SK-N-SH treated with all-trans-retinoic acid at 6 μM for 48 hours (cell line): ENCODE data around the gene OR8J1.
"Not testable (repeated sequence)": the region's sequence is repeated elsewhere in the genome, so short reads cannot be mapped to it uniquely, and the experiment has no call there.

ENCODE experiments used
- ATAC-seq: fragments of 200-7000 bp; cut with Tn5 transposase; 3 replicates; pipeline ENCODE4 v1.9.1; 2020; ENCODE audit warnings: mild to moderate bottlenecking, moderate library complexity
- ARNTL ChIP-seq: fragments of 450-650 bp; formaldehyde crosslinking; IDR thresholded peaks from 2 replicates; pipeline ENCODE4 v1.5.0; 2020; ENCODE audit warnings: low read depth, mild to moderate bottlenecking, moderate library complexity, borderline replicate concordance
- BACH2 ChIP-seq: fragments of 250-450 bp; sonication (Bioruptor Pico); IDR thresholded peaks from 2 replicates; pipeline ENCODE4 v1.9.0; 2021; ENCODE audit warnings: mild to moderate bottlenecking, borderline replicate concordance
- CREB5 ChIP-seq: fragments of 250-450 bp; sonication (Bioruptor Pico); IDR thresholded peaks from 2 replicates; pipeline ENCODE4 v1.5.1; 2020; ENCODE audit warnings: low read depth, mild to moderate bottlenecking, moderate library complexity
- CSRNP3 ChIP-seq: fragments of 250-450 bp; sonication (Bioruptor Pico); IDR thresholded peaks from 2 replicates; pipeline ENCODE4 v1.5.1; 2021; ENCODE audit warnings: mild to moderate bottlenecking, moderate library complexity
- GLIS3 ChIP-seq: fragments of 250-450 bp; sonication (Bioruptor Pico); IDR thresholded peaks from 2 replicates; pipeline ENCODE4 v1.5.0; 2020; ENCODE audit warnings: mild to moderate bottlenecking, moderate library complexity
- ISL1 ChIP-seq: fragments of 250-450 bp; sonication (Bioruptor Pico); IDR thresholded peaks from 2 replicates; pipeline ENCODE4 v2.1.2; 2022; ENCODE audit warnings: mild to moderate bottlenecking, moderate library complexity
- OSR1 ChIP-seq: fragments of 250-450 bp; sonication (Bioruptor Pico); IDR thresholded peaks from 2 replicates; pipeline ENCODE4 v1.8.0; 2022; ENCODE audit warnings: moderate library complexity, mild to moderate bottlenecking, inconsistent platforms
- PATZ1 ChIP-seq: fragments of 250-450 bp; sonication (Bioruptor Pico); IDR thresholded peaks from 2 replicates; pipeline ENCODE4 v1.8.0; 2020; ENCODE audit warnings: mild to moderate bottlenecking, moderate library complexity, borderline replicate concordance
- POU6F1 ChIP-seq: fragments of 250-450 bp; sonication (Bioruptor Pico); IDR thresholded peaks from 2 replicates; pipeline ENCODE4 v1.8.0; 2021; ENCODE audit warnings: low read depth, mild to moderate bottlenecking, moderate library complexity, borderline replicate concordance
- RARB ChIP-seq: fragments of 250-450 bp; sonication (Bioruptor Pico); IDR thresholded peaks from 2 replicates; pipeline ENCODE4 v1.8.0; 2021; ENCODE audit warnings: mild to moderate bottlenecking, moderate library complexity
- SNAI2 ChIP-seq: fragments of 250-450 bp; sonication (Bioruptor Pico); IDR thresholded peaks from 2 replicates; pipeline ENCODE4 v1.5.0; 2020; ENCODE audit warnings: mild to moderate bottlenecking, moderate library complexity
- TCF4 ChIP-seq: fragments of 250-450 bp; sonication (Bioruptor Pico); IDR thresholded peaks from 2 replicates; pipeline ENCODE4 v1.8.0; 2021; ENCODE audit warnings: mild to moderate bottlenecking, moderate library complexity, borderline replicate concordance
- TOX ChIP-seq: fragments of 250-450 bp; sonication (Bioruptor Pico); IDR thresholded peaks from 2 replicates; pipeline ENCODE4 v1.8.0; 2021; ENCODE audit warnings: mild to moderate bottlenecking, moderate library complexity, borderline replicate concordance
- ZC3H10 ChIP-seq: fragments of 250-450 bp; sonication (Bioruptor Pico); IDR thresholded peaks from 2 replicates; pipeline ENCODE4 v1.5.1; 2021; ENCODE audit warnings: mild to moderate bottlenecking, moderate library complexity
- ZFP30 ChIP-seq: fragments of 450-650 bp; formaldehyde crosslinking; IDR thresholded peaks from 2 replicates; pipeline ENCODE4 v1.5.0; 2022; ENCODE audit warnings: mild to moderate bottlenecking, moderate library complexity
- ZNF565 ChIP-seq: fragments of 450-650 bp; formaldehyde crosslinking; conservative IDR thresholded peaks from 2 replicates; pipeline ENCODE4 v1.5.0; 2020; ENCODE audit warnings: low read depth, mild to moderate bottlenecking, moderate library complexity
- ZNF70 ChIP-seq: fragments of 450-650 bp; formaldehyde crosslinking; IDR thresholded peaks from 2 replicates; pipeline ENCODE4 v1.5.0; 2020; ENCODE audit warnings: mild to moderate bottlenecking, moderate library complexity
- ZNF8 ChIP-seq: fragments of 450-650 bp; formaldehyde crosslinking; IDR thresholded peaks from 2 replicates; pipeline ENCODE4 v1.5.0; 2020; ENCODE audit warnings: mild to moderate bottlenecking, moderate library complexity
- TF ChIP-seq, protein P1 (sequence below): fragments of 250-450 bp; sonication (Bioruptor Pico); IDR thresholded peaks from 2 replicates; pipeline ENCODE4 v1.5.0; 2020; ENCODE audit warnings: mild to moderate bottlenecking, moderate library complexity

Gene OR8J1

DNA sequence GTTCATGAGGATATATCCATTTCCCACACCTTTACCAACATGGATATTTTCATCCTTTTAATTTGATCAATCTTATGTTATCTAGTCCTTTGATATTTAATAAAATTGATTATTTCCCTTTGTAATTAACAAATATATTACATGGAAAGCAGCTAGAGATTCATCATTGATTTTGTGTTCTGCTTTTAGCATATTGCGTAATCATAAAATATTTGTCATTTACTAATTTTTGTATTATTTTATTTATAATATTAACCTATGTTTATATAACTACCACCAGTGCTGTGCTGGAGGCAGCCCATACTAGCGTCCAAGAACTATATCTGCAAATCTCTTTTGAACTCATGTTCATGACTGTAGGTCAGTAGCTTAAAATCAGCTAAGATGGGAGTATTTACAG is 26.0 kb downstream of the OR8J1 start:
- TF ChIP-seq ZFP30 (CRISPR knock-in tag) (no peak), RARB (CRISPR knock-in tag) (no peak), BACH2 (CRISPR knock-in tag) (no peak), TCF4 (CRISPR knock-in tag) (no peak), ZC3H10 (CRISPR knock-in tag) (no peak), CSRNP3 (no peak), ZNF8 (no peak)
- no peak for ATAC-seq

GRCh38 chr11:56394381-56394780 is 40.3 kb downstream of the OR8J1 start:
- TF ChIP-seq ZC3H10 (CRISPR knock-in tag) (no peak), OSR1 (no peak), TOX (CRISPR knock-in tag) (no peak), GLIS3 (CRISPR knock-in tag) (no peak), ARNTL (CRISPR knock-in tag) (no peak), PATZ1 (CRISPR knock-in tag) (no peak), ZNF8 (no peak), BACH2 (CRISPR knock-in tag) (no peak)
- TF ChIP-seq, protein P1, sequence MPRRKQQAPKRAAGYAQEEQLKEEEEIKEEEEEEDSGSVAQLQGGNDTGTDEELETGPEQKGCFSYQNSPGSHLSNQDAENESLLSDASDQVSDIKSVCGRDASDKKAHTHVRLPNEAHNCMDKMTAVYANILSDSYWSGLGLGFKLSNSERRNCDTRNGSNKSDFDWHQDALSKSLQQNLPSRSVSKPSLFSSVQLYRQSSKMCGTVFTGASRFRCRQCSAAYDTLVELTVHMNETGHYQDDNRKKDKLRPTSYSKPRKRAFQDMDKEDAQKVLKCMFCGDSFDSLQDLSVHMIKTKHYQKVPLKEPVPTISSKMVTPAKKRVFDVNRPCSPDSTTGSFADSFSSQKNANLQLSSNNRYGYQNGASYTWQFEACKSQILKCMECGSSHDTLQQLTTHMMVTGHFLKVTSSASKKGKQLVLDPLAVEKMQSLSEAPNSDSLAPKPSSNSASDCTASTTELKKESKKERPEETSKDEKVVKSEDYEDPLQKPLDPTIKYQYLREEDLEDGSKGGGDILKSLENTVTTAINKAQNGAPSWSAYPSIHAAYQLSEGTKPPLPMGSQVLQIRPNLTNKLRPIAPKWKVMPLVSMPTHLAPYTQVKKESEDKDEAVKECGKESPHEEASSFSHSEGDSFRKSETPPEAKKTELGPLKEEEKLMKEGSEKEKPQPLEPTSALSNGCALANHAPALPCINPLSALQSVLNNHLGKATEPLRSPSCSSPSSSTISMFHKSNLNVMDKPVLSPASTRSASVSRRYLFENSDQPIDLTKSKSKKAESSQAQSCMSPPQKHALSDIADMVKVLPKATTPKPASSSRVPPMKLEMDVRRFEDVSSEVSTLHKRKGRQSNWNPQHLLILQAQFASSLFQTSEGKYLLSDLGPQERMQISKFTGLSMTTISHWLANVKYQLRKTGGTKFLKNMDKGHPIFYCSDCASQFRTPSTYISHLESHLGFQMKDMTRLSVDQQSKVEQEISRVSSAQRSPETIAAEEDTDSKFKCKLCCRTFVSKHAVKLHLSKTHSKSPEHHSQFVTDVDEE (CRISPR knock-in tag), result no peak
- ATAC-seq, result no peak

- TF ChIP-seq, protein P1 (CRISPR knock-in tag), result no peak
- TF ChIP-seq ARNTL (CRISPR knock-in tag) (no peak), PATZ1 (CRISPR knock-in tag) (no peak), CREB5 (no peak), ZNF565 (CRISPR knock-in tag) (no peak), ISL1 (no peak), POU6F1 (CRISPR knock-in tag) (no peak), SNAI2 (no peak), OSR1 (no peak), ZNF70 (CRISPR knock-in tag) (no peak)
- no peak for ATAC-seq
Observed at GRCh38 chr11:56396047-56396446, 42.0 kb downstream of the OR8J1 start.

- ATAC-seq, result not testable (repeated sequence)
Observed at GRCh38 chr11:56401858-56402461, 47.9 kb downstream of the OR8J1 start.
